ENCODE data around the gene NEK6.

The NEK6 gene

GRCh38 chr9:124388275-124389048 is 130.7 kb downstream of the NEK6 start:
- no peak for DNase-seq

GRCh38 chr9:124389146-124389939 is 131.6 kb downstream of the NEK6 start:
- DNase-seq: peak; percentile 64

- peak; percentile 22 for DNase-seq
Measured at GRCh38 chr9:124390794-124391658, 133.3 kb downstream of the NEK6 start.

- DNase-seq: no peak
Measured at GRCh38 chr9:124392254-124392870, 134.6 kb downstream of the NEK6 start.

- peak; percentile 52 for DNase-seq
Measured at GRCh38 chr9:124392871-124393460, 135.2 kb downstream of the NEK6 start.

- DNase-seq: no peak
Measured at GRCh38 chr9:124394167-124394566, 136.4 kb downstream of the NEK6 start.

GRCh38 chr9:124394596-124394995 is 136.8 kb downstream of the NEK6 start:
- DNase-seq: no peak

GRCh38 chr9:124395826-124396225 is 138.1 kb downstream of the NEK6 start:
- no peak for DNase-seq

GRCh38 chr9:124398191-124398935 is 140.6 kb downstream of the NEK6 start:
- no peak for DNase-seq

- DNase-seq: no peak
Measured at GRCh38 chr9:124399323-124399967, 141.7 kb downstream of the NEK6 start.

GRCh38 chr9:124399968-124400940 is 142.5 kb downstream of the NEK6 start:
- DNase-seq: no peak

Data from NCI-H510A (cell line).